PC-9 (cell line): Measurements from ENCODE around the gene RFX7. TPM values are rescaled to one million over a fixed set of nuclear protein-coding genes. Genes with fewer than 3 reads are reported as not detected.

Experiments
- BruUV-seq: library from RNA; stranded (reverse); fragments of 400-500 nt; replicated peaks from 2 replicates; lab custom pipeline; 2021; lab: Mats Ljungman, UMichigan
- CTCF ChIA-PET: fragments of 300-600 bp; sonication (Branson Sonifier 250); formaldehyde crosslinking; loops from one replicate; lab custom pipeline; 2022; ENCODE audit warnings: antibody characterized with exemption; lab: Charles Lee
- POLR2A ChIA-PET: fragments of 300-600 bp; sonication (Branson Sonifier 250); formaldehyde crosslinking; loops from one replicate; lab custom pipeline; 2022; ENCODE audit warnings: antibody characterized with exemption; ENCODE audit not compliant: unreplicated experiment; lab: Charles Lee
- DNase-seq, 2 experiments: peaks; one replicate each; pipeline versions ENCODE4 v3.0.0 to v3.0.0-alpha.2; 2015 to 2022; ENCODE audit warnings: mixed read lengths in 1 of 2
- H2AFZ ChIP-seq: fragments of 200-600 bp; sonication (generic); 2 replicates; pipeline ENCODE4 v1.8.1; 2017; ENCODE audit warnings: antibody characterized with exemption
- H3F3A ChIP-seq: fragments of 200-600 bp; sonication (generic); 2 replicates; pipeline ENCODE4 v1.8.1; 2017; ENCODE audit warnings: antibody characterized with exemption, mild to moderate bottlenecking, low read depth; ENCODE audit not compliant: insufficient read depth
- H3K27ac ChIP-seq: fragments of 200-600 bp; sonication (generic); 2 replicates; pipeline ENCODE4 v1.6.1; 2016; ENCODE audit warnings: mixed run types
- H3K27me3 ChIP-seq: fragments of 200-600 bp; sonication (generic); 2 replicates; pipeline ENCODE4 v1.6.1; 2016; ENCODE audit warnings: low read depth, mixed run types; ENCODE audit not compliant: insufficient read depth
- H3K36me3 ChIP-seq: fragments of 200-600 bp; sonication (generic); 2 replicates; pipeline ENCODE4 v1.6.1; 2016; ENCODE audit warnings: low read depth, mixed run types
- H3K4me1 ChIP-seq: fragments of 200-600 bp; sonication (generic); replicated peaks from 2 replicates; pipeline ENCODE4 v1.6.1; 2016; ENCODE audit warnings: mixed run types; ENCODE audit not compliant: insufficient read depth
- H3K4me2 ChIP-seq: fragments of 200-600 bp; sonication (generic); 2 replicates; pipeline ENCODE4 v1.6.1; 2017; ENCODE audit warnings: mixed run types
- H3K4me3 ChIP-seq: fragments of 200-600 bp; sonication (generic); 2 replicates; pipeline ENCODE4 v1.6.1; 2016; ENCODE audit warnings: mixed run types
- H3K79me2 ChIP-seq: fragments of 200-600 bp; sonication (generic); 2 replicates; pipeline ENCODE4 v1.6.1; 2017; ENCODE audit warnings: low read depth, mixed run types
- H3K9me2 ChIP-seq: fragments of 200-600 bp; sonication (generic); 2 replicates; pipeline ENCODE4 v1.8.1; 2017; ENCODE audit warnings: mild to moderate bottlenecking; ENCODE audit not compliant: insufficient read depth
- H3K9me3 ChIP-seq: fragments of 200-600 bp; sonication (generic); 2 replicates; pipeline ENCODE4 v1.8.1; 2016; ENCODE audit warnings: low read depth; ENCODE audit not compliant: insufficient read depth
- H4K20me1 ChIP-seq: fragments of 200-600 bp; sonication (generic); 2 replicates; pipeline ENCODE4 v1.8.1; 2017; ENCODE audit not compliant: insufficient read depth
- EZH2 ChIP-seq: fragments of 200-600 bp; sonication (generic); IDR thresholded peaks from 2 replicates; pipeline ENCODE4 v1.8.0; 2017; ENCODE audit warnings: antibody characterized with exemption, low read depth
- intact Hi-C: fragments of 100-400 bp; cut with micrococcal nuclease; formaldehyde crosslinking; loops from one replicate; pipeline ENCODE4 v1.10.0; 2022; ENCODE audit not compliant: unreplicated experiment
- total RNA-seq: library from RNA; stranded (reverse); gene quantifications from 2 replicates; pipeline ENCODE4 v1.2.3, GENCODE V29; 2021
- TF ChIP-seq, protein P1 (sequence below): fragments of 200-600 bp; sonication (generic); conservative IDR thresholded peaks from 2 replicates; pipeline ENCODE4 v1.6.1; 2017; ENCODE audit warnings: mixed run types, antibody characterized with exemption, mild to moderate bottlenecking, moderate library complexity

The RFX7 gene
- total RNA-seq, 1 experiment from 2014 or later, result 24.6 TPM

DNA sequence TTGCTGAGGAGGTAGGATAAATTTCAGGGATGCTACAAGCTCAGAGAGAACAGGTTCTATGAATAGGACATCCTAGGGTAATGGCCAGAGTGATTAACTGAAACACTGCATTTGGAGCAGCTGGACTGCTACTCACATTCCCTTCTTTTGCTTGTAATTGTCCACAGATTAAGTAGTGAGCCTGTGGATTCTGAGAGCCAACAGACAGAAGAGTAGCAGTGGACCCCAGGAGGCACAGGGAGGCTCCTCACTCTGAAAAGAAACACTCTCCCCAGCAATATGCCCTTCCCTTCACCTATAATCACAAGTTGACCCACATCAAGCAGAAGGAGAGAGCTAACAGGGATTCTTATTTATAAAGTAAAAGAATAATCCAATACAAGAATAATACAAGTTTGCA, 10.6 kb upstream of the RFX7 start:
- Histone ChIP-seq H4K20me1 (no peaks in the 10 kb centered on the region), H3K9me3 (no peaks in the 10 kb centered on the region), H3K4me1 (no peaks in the 10 kb centered on the region), H3K4me2 (no peak overlapping the region), H3F3A (no peaks in the 10 kb centered on the region), H3K27me3 (no peaks in the 10 kb centered on the region), H3K9me2 (no peaks in the 10 kb centered on the region), H2AFZ (no peak overlapping the region), H3K4me3 (no peak overlapping the region), H3K36me3 (no peaks in the 10 kb centered on the region), H3K27ac (no peak overlapping the region), H3K79me2 (no peaks in the 10 kb centered on the region)
- TF ChIP-seq, protein P1, sequence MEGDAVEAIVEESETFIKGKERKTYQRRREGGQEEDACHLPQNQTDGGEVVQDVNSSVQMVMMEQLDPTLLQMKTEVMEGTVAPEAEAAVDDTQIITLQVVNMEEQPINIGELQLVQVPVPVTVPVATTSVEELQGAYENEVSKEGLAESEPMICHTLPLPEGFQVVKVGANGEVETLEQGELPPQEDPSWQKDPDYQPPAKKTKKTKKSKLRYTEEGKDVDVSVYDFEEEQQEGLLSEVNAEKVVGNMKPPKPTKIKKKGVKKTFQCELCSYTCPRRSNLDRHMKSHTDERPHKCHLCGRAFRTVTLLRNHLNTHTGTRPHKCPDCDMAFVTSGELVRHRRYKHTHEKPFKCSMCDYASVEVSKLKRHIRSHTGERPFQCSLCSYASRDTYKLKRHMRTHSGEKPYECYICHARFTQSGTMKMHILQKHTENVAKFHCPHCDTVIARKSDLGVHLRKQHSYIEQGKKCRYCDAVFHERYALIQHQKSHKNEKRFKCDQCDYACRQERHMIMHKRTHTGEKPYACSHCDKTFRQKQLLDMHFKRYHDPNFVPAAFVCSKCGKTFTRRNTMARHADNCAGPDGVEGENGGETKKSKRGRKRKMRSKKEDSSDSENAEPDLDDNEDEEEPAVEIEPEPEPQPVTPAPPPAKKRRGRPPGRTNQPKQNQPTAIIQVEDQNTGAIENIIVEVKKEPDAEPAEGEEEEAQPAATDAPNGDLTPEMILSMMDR, result no peak
- no peak for TF ChIP-seq EZH2
- intact Hi-C loops, result no loop called here
- CTCF ChIA-PET, result no interaction called here
- BruUV-seq, result no TSS peak
- no peak for DNase-seq
- POLR2A ChIA-PET, result no interaction called here

DNA sequence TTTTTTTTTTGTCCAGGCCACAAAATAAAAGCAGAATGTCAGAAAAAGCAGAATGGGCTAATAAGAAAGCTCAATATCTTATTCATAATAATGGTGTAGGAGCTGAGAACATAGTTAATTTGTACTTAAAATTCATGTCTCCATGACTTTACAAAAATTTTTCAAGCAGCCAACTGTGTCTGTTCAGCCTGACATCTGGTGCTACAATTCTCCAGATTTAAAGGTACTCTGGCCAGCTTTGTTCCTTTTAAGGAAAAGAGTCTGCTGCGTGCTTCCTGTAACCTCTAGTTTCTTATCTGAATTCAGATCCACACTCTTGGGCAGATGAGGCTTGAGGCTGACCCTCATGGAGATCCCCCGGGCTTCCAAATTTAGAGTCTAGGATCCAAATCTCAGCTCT, 8.7 kb upstream of the RFX7 start:
- ChIA-PET POLR2A (interaction anchor here (0.6 kb wide), 1 partner anchor 8 kb away, joined by 6 read pairs; no protein-coding TSS in a partner anchor), CTCF (no interaction called here)
- DNase-seq, result no peak
- no peak for TF ChIP-seq EZH2
- TF ChIP-seq, protein P1, result no peak
- no TSS peak for BruUV-seq
- H3K36me3 ChIP-seq, result no peaks in the 10 kb centered on the region
- H2AFZ ChIP-seq, result no peak overlapping the region
- H3K79me2 ChIP-seq, result no peaks in the 10 kb centered on the region
- peaks cover 14% of the 10 kb centered on the region; the same call in 1 of the 2 replicates for H3K4me1 ChIP-seq
- H3K4me3 ChIP-seq, result no peak overlapping the region
- H3K27ac ChIP-seq, result no peak overlapping the region
- H3K27me3 ChIP-seq, result no peaks in the 10 kb centered on the region
- H3K9me3 ChIP-seq, result no peaks in the 10 kb centered on the region
- H3K4me2 ChIP-seq, result no peak overlapping the region
- H3F3A ChIP-seq, result no peaks in the 10 kb centered on the region
- H3K9me2 ChIP-seq, result no peaks in the 10 kb centered on the region
- H4K20me1 ChIP-seq, result no peaks in the 10 kb centered on the region
- intact Hi-C loops, result no loop called here

DNA sequence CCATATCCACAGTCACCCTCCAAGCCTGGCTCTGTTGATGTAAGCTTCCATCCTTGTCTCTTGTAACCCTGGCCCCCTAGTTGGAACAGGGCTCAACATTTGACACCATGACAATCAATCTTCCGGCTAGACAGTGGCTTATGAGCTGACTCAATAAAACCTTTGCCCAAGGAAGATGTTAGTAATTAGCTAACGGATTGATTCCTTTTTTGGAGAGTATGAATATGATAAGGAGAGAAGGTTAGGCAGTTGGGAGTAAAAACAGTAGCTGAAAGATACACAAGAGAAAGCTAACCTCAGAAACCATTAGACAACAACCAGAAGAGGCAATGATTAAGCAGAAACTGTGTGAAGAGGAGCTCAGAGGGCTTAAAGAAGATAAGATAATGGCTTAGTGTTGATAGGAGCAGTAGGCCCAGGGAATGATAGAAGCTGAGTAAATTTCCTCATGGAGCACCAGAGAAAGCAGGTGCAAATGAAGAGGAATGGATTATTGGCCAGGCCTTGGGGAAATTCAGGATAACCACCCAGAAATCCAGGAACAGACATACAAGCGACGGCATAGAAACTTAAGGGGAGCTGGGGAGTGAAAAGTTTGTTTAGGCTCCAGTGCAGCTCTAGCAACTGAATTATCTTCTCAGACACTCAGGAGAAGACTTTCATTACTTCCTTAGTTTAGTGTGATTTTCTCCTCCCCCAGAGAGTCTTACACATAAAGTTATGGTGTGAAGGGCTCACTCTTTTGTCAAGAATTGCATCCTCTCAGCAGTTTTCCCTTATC, 7.8 kb upstream of the RFX7 start:
- no peaks in the 10 kb centered on the region for H3K79me2 ChIP-seq
- no peaks in the 10 kb centered on the region for H3F3A ChIP-seq
- no peak overlapping the region for H3K27ac ChIP-seq
- no peaks in the 10 kb centered on the region for H3K9me3 ChIP-seq
- no peaks in the 10 kb centered on the region for H3K36me3 ChIP-seq
- H3K4me3 ChIP-seq, result no peak overlapping the region
- TF ChIP-seq EZH2, result no peak
- TF ChIP-seq, protein P1, result no peak
- intact Hi-C loops, result no loop called here
- DNase-seq, result no peak
- ChIA-PET POLR2A (interaction anchor here (0.7 kb wide), 1 partner anchor 13 kb away, joined by 5 read pairs; no protein-coding TSS in a partner anchor), CTCF (no interaction called here)
- H2AFZ ChIP-seq, result no peak overlapping the region
- no peaks in the 10 kb centered on the region for H4K20me1 ChIP-seq
- no peaks in the 10 kb centered on the region for H3K9me2 ChIP-seq
- H3K27me3 ChIP-seq, result no peaks in the 10 kb centered on the region
- H3K4me1 ChIP-seq, result peaks cover 14% of the 10 kb centered on the region; the same call in 1 of the 2 replicates
- no peak overlapping the region for H3K4me2 ChIP-seq
- no TSS peak for BruUV-seq
